ENCODE data around the gene CXCL1.
"Not testable (repeated sequence)": the region's sequence is repeated elsewhere in the genome, so short reads cannot be mapped to it uniquely, and the experiment has no call there.

Gene CXCL1

GRCh38 chr4:73885574-73886267 lies 16.5 kb downstream of the CXCL1 start:
- DNase-seq: no peak

- DNase-seq: no peak
Measured at GRCh38 chr4:73891326-73891725, 22.1 kb downstream of the CXCL1 start.

- DNase-seq: no peak
Measured at GRCh38 chr4:73891739-73892405, 22.7 kb downstream of the CXCL1 start.

- DNase-seq: no peak
Measured at GRCh38 chr4:73892966-73893365, 23.8 kb downstream of the CXCL1 start.

GRCh38 chr4:73894001-73894400 lies 24.8 kb downstream of the CXCL1 start:
- no peak for DNase-seq

GRCh38 chr4:73895201-73896175 lies 26.3 kb downstream of the CXCL1 start:
- DNase-seq: no peak

GRCh38 chr4:73896416-73896815 lies 27.2 kb downstream of the CXCL1 start:
- DNase-seq: no peak

- no peak for DNase-seq
Measured at GRCh38 chr4:73897380-73898136, 28.4 kb downstream of the CXCL1 start.

- DNase-seq: not testable (repeated sequence)
Measured at GRCh38 chr4:73899338-73899737, 30.1 kb downstream of the CXCL1 start.

GRCh38 chr4:73901031-73901430 lies 31.8 kb downstream of the CXCL1 start:
- DNase-seq: no peak

- no peak for DNase-seq
Measured at GRCh38 chr4:73902038-73902637, 32.9 kb downstream of the CXCL1 start.

GRCh38 chr4:73902817-73903547 lies 33.8 kb downstream of the CXCL1 start:
- no peak for DNase-seq

GRCh38 chr4:73904491-73904890 lies 35.3 kb downstream of the CXCL1 start:
- no peak for DNase-seq

- no peak for DNase-seq
Measured at GRCh38 chr4:73908965-73909364, 39.8 kb downstream of the CXCL1 start.

- DNase-seq: no peak
Measured at GRCh38 chr4:73911746-73912145, 42.6 kb downstream of the CXCL1 start.

- no peak for DNase-seq
Measured at GRCh38 chr4:73912191-73912590, 43.0 kb downstream of the CXCL1 start.

- DNase-seq: no peak
Measured at GRCh38 chr4:73914071-73914470, 44.9 kb downstream of the CXCL1 start.

- DNase-seq: no peak
Measured at GRCh38 chr4:73916172-73916925, 47.2 kb downstream of the CXCL1 start.

- no peak for DNase-seq
Measured at GRCh38 chr4:73917081-73917501, 47.9 kb downstream of the CXCL1 start.

GRCh38 chr4:73918058-73918457 lies 48.9 kb downstream of the CXCL1 start:
- DNase-seq: no peak

- no peak for DNase-seq
Measured at GRCh38 chr4:73919691-73920090, 50.5 kb downstream of the CXCL1 start.
